ENCODE measurements around the gene PTCRA.

DNA sequence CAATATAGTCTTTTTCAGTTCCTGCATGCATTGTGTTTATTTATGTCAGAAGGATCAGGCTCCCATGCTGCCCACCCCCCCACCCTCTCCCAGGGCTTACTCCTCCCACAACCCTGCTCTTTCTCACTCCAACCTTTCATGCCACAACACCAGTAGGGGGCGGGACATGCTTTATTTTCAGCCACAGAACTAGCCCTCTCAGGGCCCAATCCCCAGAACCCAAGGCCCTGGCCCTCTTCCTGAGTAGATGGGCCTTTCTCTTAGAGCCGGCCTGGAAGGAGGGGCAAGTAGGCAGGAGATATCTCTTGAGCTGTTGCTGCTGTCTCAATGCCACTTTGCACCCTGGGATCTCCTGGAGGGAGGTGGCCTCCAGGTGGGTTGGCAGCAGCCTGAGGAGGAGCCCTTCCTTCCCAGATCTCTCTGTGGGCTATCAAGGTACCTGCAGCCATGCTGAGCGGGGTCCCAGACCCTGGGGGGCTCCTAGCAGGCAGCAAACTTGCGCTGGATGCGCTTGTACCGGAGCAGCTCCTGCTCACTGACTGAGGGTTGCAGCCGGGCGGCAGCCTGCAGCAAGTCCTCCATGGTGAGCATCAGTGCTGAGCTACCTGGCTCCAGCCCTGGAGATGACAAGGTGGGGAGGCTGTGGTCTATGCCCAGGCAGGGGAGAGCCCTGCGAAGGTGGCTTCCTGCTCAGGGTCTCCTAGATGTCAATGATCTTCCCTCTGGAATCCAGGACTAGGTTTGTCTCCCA is 48.2 kb downstream of the PTCRA start:
- no peak for TF ChIP-seq POLR2A (IDR thresholded peaks at IDR 0.05)
- TF ChIP-seq, protein P1, sequence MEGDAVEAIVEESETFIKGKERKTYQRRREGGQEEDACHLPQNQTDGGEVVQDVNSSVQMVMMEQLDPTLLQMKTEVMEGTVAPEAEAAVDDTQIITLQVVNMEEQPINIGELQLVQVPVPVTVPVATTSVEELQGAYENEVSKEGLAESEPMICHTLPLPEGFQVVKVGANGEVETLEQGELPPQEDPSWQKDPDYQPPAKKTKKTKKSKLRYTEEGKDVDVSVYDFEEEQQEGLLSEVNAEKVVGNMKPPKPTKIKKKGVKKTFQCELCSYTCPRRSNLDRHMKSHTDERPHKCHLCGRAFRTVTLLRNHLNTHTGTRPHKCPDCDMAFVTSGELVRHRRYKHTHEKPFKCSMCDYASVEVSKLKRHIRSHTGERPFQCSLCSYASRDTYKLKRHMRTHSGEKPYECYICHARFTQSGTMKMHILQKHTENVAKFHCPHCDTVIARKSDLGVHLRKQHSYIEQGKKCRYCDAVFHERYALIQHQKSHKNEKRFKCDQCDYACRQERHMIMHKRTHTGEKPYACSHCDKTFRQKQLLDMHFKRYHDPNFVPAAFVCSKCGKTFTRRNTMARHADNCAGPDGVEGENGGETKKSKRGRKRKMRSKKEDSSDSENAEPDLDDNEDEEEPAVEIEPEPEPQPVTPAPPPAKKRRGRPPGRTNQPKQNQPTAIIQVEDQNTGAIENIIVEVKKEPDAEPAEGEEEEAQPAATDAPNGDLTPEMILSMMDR (IDR thresholded peaks at IDR 0.05) = no peak
- TF ChIP-seq POLR2AphosphoS5 (IDR thresholded peaks at IDR 0.05) = no peak

Data from stomach (tissue), 4 donors.